Tibial nerve (tissue), 4 donors: ENCODE results near the gene CDH12. TPM values are rescaled to one million over a fixed set of nuclear protein-coding genes. Genes with fewer than 3 reads are reported as not detected.

Experiments
- DNase-seq, 2 donors: peaks; one replicate each; pipeline ENCODE4 v3.0.0-alpha.2; 2019; ENCODE audit warnings: low spot score in 2 of 2
- H3K27ac ChIP-seq, 4 donors: fragments of 200-600 bp; sonication (generic) in 3 of 4; one replicate each; pipeline ENCODE4 v1.5.1; 2017 to 2019; ENCODE audit warnings: mild to moderate bottlenecking in 1 of 4
- H3K27me3 ChIP-seq, 2 donors: fragments of 200-600 bp; sonication (generic) in 1 of 2; one replicate each; pipeline versions ENCODE4 v1.5.1 to v1.6.0; 2017 to 2019
- H3K36me3 ChIP-seq, 3 donors: fragments of 200-600 bp; sonication (generic); one replicate each; pipeline ENCODE4 v1.5.1; 2018 to 2019
- H3K4me1 ChIP-seq, 4 donors: fragments of 200-600 bp; sonication (generic) in 3 of 4; one replicate each; pipeline ENCODE4 v1.5.1; 2017 to 2019
- H3K4me3 ChIP-seq, 4 donors: fragments of 200-600 bp; sonication (generic) in 3 of 4; one replicate each; pipeline ENCODE4 v1.5.1; 2017 to 2019; ENCODE audit warnings: mild to moderate bottlenecking in 1 of 4, moderate library complexity in 1 of 4
- H3K9me3 ChIP-seq, 4 donors: fragments of 200-600 bp; sonication (generic) in 3 of 4; one replicate each; pipeline ENCODE4 v1.5.1; 2017 to 2019
- EP300 ChIP-seq, 2 donors: sonication (generic); formaldehyde crosslinking; IDR thresholded peaks; one replicate each; pipeline ENCODE4 v1.6.1; 2017; ENCODE audit warnings: antibody characterized with exemption in 2 of 2, mild to moderate bottlenecking in 1 of 2
- WGBS, 2 donors: methylation state at CpG; one replicate each; pipeline ENCODE4 v1.1.5; 2018; 5-methylcytosine and 5-hydroxymethylcytosine counted together
- total RNA-seq, 4 donors: library from RNA; depleted of rRNA; stranded (reverse); fragments of >200 nt; gene quantifications; one replicate each; pipeline ENCODE4 v1.1.0, GENCODE V29; 2016

Gene CDH12
- total RNA-seq, 4 donors from 2014 or later = 0.30 TPM; not detected in 3

GRCh38 chr5:21701317-21701716, 1151.8 kb downstream of the CDH12 start:
- no peak overlapping the region for H3K4me3 ChIP-seq
- no peak for TF ChIP-seq EP300 (IDR thresholded peaks at IDR 0.05)
- no peak overlapping the region for H3K27ac ChIP-seq
- 64 to 73% methylated on average over 3 of the region's 3 CpGs for WGBS, 2 donors
- no peak for DNase-seq
- no peaks in the 10 kb centered on the region for H3K36me3 ChIP-seq
- peaks cover 0 to 3% (median 0%) of the 10 kb centered on the region in 4 donors for H3K9me3 ChIP-seq
- no peaks in the 10 kb centered on the region for H3K27me3 ChIP-seq
- H3K4me1 ChIP-seq = no peaks in the 10 kb centered on the region
